Measurements from ENCODE around the gene RPS14.
"Not testable (repeated sequence)": the region's sequence is repeated elsewhere in the genome, so short reads cannot be mapped to it uniquely, and the experiment has no call there.

Gene RPS14

GRCh38 chr5:150476568-150476967, 27.0 kb upstream of the RPS14 start:
- DNase-seq: not testable (repeated sequence)

- DNase-seq: no peak
These were observed 24.3 kb upstream of the RPS14 start for GRCh38 chr5:150473673-150474358.

GRCh38 chr5:150469718-150470469, 20.4 kb upstream of the RPS14 start:
- no peak for DNase-seq

GRCh38 chr5:150468206-150468605, 18.7 kb upstream of the RPS14 start:
- DNase-seq: no peak

GRCh38 chr5:150465927-150466326, 16.4 kb upstream of the RPS14 start:
- no peak for DNase-seq

- no peak for DNase-seq
These were observed 15.0 kb upstream of the RPS14 start for GRCh38 chr5:150464554-150465012.

GRCh38 chr5:150461231-150461630, 11.7 kb upstream of the RPS14 start:
- peak; percentile 54 for DNase-seq

GRCh38 chr5:150460781-150461180, 11.2 kb upstream of the RPS14 start:
- DNase-seq: no peak

- DNase-seq: peak; percentile 46
These were observed 9.4 kb upstream of the RPS14 start for GRCh38 chr5:150458802-150459557.

GRCh38 chr5:150457562-150458240, 8.2 kb upstream of the RPS14 start:
- DNase-seq: no peak

- no peak for DNase-seq
These were observed 7.6 kb upstream of the RPS14 start for GRCh38 chr5:150457121-150457520.

- no peak for DNase-seq
These were observed 5.1 kb upstream of the RPS14 start for GRCh38 chr5:150454492-150455229.

GRCh38 chr5:150454027-150454426, 4.5 kb upstream of the RPS14 start:
- DNase-seq: not testable (repeated sequence)

GRCh38 chr5:150452914-150453313, 3.4 kb upstream of the RPS14 start:
- no peak for DNase-seq

- DNase-seq: no peak
These were observed 2.1 kb upstream of the RPS14 start for GRCh38 chr5:150451594-150451993.

GRCh38 chr5:150448952-150449516, 505 bp downstream of the RPS14 start:
- no peak for DNase-seq

- DNase-seq: no peak
These were observed 1.2 kb downstream of the RPS14 start for GRCh38 chr5:150448334-150448733.

- no peak for DNase-seq
These were observed 2.4 kb downstream of the RPS14 start for GRCh38 chr5:150447188-150447587.

GRCh38 chr5:150446583-150446982, 3.0 kb downstream of the RPS14 start:
- no peak for DNase-seq

- DNase-seq: no peak
These were observed 3.5 kb downstream of the RPS14 start for GRCh38 chr5:150446088-150446487.

- no peak for DNase-seq
These were observed 4.8 kb downstream of the RPS14 start for GRCh38 chr5:150444770-150445169.

Measured in NCI-H446 treated with DMSO at 0.1 percent for 48 hours (cell line).